Measurements from ENCODE around the gene EID2.

EID2 gene

DNA sequence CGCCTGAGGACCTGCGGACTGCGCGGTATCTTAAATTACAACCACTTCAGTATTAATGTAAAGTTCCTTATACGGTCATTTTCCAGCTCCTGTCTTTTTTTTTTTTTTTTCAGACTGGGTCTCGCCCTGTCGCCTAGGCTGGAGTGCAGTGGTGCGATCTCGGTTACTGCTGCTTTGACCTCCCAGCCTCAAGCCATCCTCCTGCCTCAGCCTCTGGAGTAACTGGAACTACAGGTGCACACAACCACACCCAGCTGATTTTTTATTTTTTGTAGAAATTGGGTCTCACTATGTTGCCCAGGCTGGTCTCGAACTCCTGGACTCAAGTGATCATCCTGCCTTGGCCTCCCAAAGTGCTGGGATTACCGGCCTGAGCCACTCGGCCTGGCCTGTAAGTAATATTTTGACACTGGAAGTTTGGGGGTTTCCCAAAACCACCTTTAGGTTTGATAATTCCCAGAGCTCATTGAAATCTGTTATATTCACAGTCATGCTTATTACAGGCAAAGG is 6.9 kb downstream of the EID2 start:
- H3K27me3 ChIP-seq (ENCODE audit: low read length), result no peaks in the 10 kb centered on the region
- no peak overlapping the region for H3K27ac ChIP-seq (ENCODE audit: low read depth, low read length)
- H3K4me2 ChIP-seq (ENCODE audit: low read depth, low read length, poor library complexity, severe bottlenecking), result peak overlapping the region; percentile 20
- no peaks in the 10 kb centered on the region for H4K20me1 ChIP-seq (ENCODE audit: low read depth, low read length)
- no peak overlapping the region for H3K4me3 ChIP-seq (ENCODE audit: insufficient read depth, low read length, poor library complexity, severe bottlenecking)
- peak overlapping the region; percentile 92; the same call in 1 of the 2 replicates for H3K9ac ChIP-seq (ENCODE audit: low read length)
- peaks cover 6% of the 10 kb centered on the region; the same call in 1 of the 2 replicates for H3F3A ChIP-seq (ENCODE audit: insufficient read depth)
- peaks cover 19% of the 10 kb centered on the region for H3K79me2 ChIP-seq (ENCODE audit: insufficient read depth, low read length)
- H3K9me3 ChIP-seq (ENCODE audit: insufficient read depth, low read length), result no peaks in the 10 kb centered on the region
- H3K36me3 ChIP-seq (ENCODE audit: low read length), result no peaks in the 10 kb centered on the region; the same call in 1 of the 2 replicates
- H3K9me2 ChIP-seq (replicated peaks; ENCODE audit: insufficient read depth, low read length), result no peaks in the 10 kb centered on the region
- no peak overlapping the region for H2AFZ ChIP-seq (ENCODE audit: low read depth, low read length, severe bottlenecking)
- no peak for TF ChIP-seq EZH2phosphoT487 (conservative IDR thresholded peaks at IDR 0.05; ENCODE audit: low read length)
- TF ChIP-seq, protein P1, sequence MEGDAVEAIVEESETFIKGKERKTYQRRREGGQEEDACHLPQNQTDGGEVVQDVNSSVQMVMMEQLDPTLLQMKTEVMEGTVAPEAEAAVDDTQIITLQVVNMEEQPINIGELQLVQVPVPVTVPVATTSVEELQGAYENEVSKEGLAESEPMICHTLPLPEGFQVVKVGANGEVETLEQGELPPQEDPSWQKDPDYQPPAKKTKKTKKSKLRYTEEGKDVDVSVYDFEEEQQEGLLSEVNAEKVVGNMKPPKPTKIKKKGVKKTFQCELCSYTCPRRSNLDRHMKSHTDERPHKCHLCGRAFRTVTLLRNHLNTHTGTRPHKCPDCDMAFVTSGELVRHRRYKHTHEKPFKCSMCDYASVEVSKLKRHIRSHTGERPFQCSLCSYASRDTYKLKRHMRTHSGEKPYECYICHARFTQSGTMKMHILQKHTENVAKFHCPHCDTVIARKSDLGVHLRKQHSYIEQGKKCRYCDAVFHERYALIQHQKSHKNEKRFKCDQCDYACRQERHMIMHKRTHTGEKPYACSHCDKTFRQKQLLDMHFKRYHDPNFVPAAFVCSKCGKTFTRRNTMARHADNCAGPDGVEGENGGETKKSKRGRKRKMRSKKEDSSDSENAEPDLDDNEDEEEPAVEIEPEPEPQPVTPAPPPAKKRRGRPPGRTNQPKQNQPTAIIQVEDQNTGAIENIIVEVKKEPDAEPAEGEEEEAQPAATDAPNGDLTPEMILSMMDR (IDR thresholded peaks at IDR 0.05; ENCODE audit: insufficient read depth, low read length, poor library complexity, severe bottlenecking), result no peak

DNA sequence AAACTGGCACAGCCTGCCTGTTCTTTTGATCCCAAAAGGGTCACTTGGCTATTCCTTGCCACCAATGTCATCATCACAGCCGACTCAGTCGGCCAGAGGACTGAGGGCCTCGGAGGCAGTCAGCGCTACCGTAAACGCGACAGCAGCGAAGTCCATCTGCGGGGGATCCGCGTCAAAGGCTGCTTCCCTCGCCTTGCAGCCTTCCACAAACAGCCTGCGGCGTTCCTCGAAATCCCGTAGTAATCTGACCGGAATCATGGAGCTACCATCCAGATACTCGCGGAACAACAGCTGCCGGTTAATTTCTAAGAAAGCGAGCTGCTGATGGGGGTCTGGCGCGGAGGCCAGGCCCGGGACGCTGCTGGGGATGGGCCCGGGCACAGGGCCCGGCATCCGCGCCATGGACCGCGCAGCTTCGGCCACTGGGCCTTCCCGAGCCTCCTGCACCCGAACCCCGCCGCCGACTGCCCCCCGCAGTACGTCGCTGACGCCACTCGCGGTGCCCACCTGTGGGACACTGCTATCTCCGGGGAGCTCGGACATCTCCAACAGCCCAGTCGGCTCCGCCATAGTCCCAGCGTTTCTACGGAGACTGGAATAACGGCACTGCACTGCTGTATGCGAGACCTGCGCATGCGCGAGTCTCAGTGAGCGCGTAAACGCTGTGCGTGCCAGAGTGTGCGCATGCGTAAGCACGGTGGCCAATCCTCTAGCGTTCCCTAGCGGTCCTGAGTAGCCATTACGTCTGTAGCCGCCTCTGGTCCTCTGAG is 7.5 kb downstream of the EID2 start, which contains the start of gene EID2B:
Gene EID2B, minus strand, starts transcription at position 620 of the 770 bp plus-strand sequence. Its CDS starts 50 bp downstream, at position 570.
- TF ChIP-seq, protein P1 (IDR thresholded peaks at IDR 0.05; ENCODE audit: insufficient read depth, low read length, poor library complexity, severe bottlenecking), result peak; percentile 83
- no peak for TF ChIP-seq EZH2phosphoT487 (conservative IDR thresholded peaks at IDR 0.05; ENCODE audit: low read length)
- Histone ChIP-seq H3K9me2 (replicated peaks; ENCODE audit: insufficient read depth, low read length) (no peaks in the 10 kb centered on the region), H3K9ac (ENCODE audit: low read length) (peak within 1 kb of the TSS; percentile 92), H2AFZ (ENCODE audit: low read depth, low read length, severe bottlenecking) (peak within 1 kb of the TSS; percentile 65), H3K4me2 (ENCODE audit: low read depth, low read length, poor library complexity, severe bottlenecking) (peak within 1 kb of the TSS; percentile 94), H3K9me3 (ENCODE audit: insufficient read depth, low read length) (no peaks in the 10 kb centered on the region), H3K27ac (ENCODE audit: low read depth, low read length) (peak within 1 kb of the TSS; percentile 22), H3K27me3 (ENCODE audit: low read length) (no peaks in the 10 kb centered on the region), H4K20me1 (ENCODE audit: low read depth, low read length) (no peaks in the 10 kb centered on the region), H3F3A (ENCODE audit: insufficient read depth) (peaks cover 6% of the 10 kb centered on the region; the same call in 1 of the 2 replicates), H3K79me2 (ENCODE audit: insufficient read depth, low read length) (peaks cover 17% of the 10 kb centered on the region), H3K4me3 (ENCODE audit: insufficient read depth, low read length, poor library complexity, severe bottlenecking) (peak within 1 kb of the TSS; percentile 71), H3K36me3 (ENCODE audit: low read length) (no peaks in the 10 kb centered on the region; the same call in 1 of the 2 replicates)

DNA sequence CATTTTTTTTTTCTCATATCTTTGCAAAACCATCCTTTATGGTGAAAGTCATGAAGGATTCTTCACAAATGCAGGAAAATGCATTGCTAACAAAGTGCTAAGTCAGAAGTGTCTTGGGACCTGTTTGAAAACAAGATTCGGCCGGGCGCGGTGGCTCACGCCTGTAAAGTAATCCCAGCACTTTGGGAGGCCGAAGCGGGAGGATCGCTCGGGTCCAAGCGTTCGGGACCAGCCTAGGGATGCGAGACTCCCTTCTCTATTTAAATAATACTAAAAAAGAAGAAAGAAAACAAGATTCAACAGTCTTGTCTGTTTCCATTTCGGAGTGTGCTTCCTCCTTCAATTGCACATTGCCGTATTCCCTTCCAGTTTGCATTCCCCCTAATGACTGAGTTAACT is 8.1 kb downstream of the EID2 start:
- Histone ChIP-seq H3K27me3 (ENCODE audit: low read length) (no peaks in the 10 kb centered on the region), H3F3A (ENCODE audit: insufficient read depth) (peaks cover 6% of the 10 kb centered on the region; the same call in 1 of the 2 replicates), H3K9me2 (replicated peaks; ENCODE audit: insufficient read depth, low read length) (no peaks in the 10 kb centered on the region), H3K79me2 (ENCODE audit: insufficient read depth, low read length) (peaks cover 17% of the 10 kb centered on the region), H3K4me2 (ENCODE audit: low read depth, low read length, poor library complexity, severe bottlenecking) (peak overlapping the region; percentile 94), H3K9me3 (ENCODE audit: insufficient read depth, low read length) (no peaks in the 10 kb centered on the region), H2AFZ (ENCODE audit: low read depth, low read length, severe bottlenecking) (peak overlapping the region; percentile 65), H3K9ac (ENCODE audit: low read length) (peak overlapping the region; percentile 92), H4K20me1 (ENCODE audit: low read depth, low read length) (no peaks in the 10 kb centered on the region), H3K36me3 (ENCODE audit: low read length) (no peaks in the 10 kb centered on the region; the same call in 1 of the 2 replicates), H3K27ac (ENCODE audit: low read depth, low read length) (peak overlapping the region; percentile 22; the same call in 1 of the 2 replicates), H3K4me3 (ENCODE audit: insufficient read depth, low read length, poor library complexity, severe bottlenecking) (peak overlapping the region; percentile 71)
- no peak for TF ChIP-seq EZH2phosphoT487 (conservative IDR thresholded peaks at IDR 0.05; ENCODE audit: low read length)
- TF ChIP-seq, protein P1 (IDR thresholded peaks at IDR 0.05; ENCODE audit: insufficient read depth, low read length, poor library complexity, severe bottlenecking), result no peak
